Bronchial epithelial cell (primary cell): ENCODE results near the gene MKRN2. TPM values are rescaled to one million over a fixed set of nuclear protein-coding genes. Genes with fewer than 3 reads are reported as not detected.

ENCODE experiments used
- DNase-seq: peaks from one replicate; pipeline ENCODE4 v3.0.0-alpha.2; 2010; ENCODE audit warnings: low read depth
- FAIRE-seq: peaks from 2 replicates; lab custom pipeline; 2011; peaks lifted over from hg19 to GRCh38; lab: Jason Lieb, UNC
- H3K27me3 ChIP-seq: 2 replicates; pipeline ENCODE4 v1.5.1; 2011; ENCODE audit warnings: low read length; ENCODE audit not compliant: control insufficient read depth, insufficient read depth
- H3K36me3 ChIP-seq: 2 replicates; pipeline ENCODE4 v1.5.1; 2011; ENCODE audit warnings: low read length; ENCODE audit not compliant: control insufficient read depth, insufficient read depth
- H3K4me3 ChIP-seq: 2 replicates; pipeline ENCODE4 v1.5.1; 2011; ENCODE audit warnings: mild to moderate bottlenecking, low read depth, low read length, control low read depth
- total RNA-seq: library from RNA; depleted of rRNA; stranded (reverse); fragments of >200 nt; gene quantifications from 2 replicates; pipeline ENCODE4 v1.2.1, GENCODE V29; 2014
- TF ChIP-seq, protein P1 (sequence below): IDR thresholded peaks from 2 replicates; pipeline ENCODE4 v1.5.1; 2011; ENCODE audit warnings: mild to moderate bottlenecking, moderate library complexity, low read length, control low read depth, inconsistent platforms; ENCODE audit not compliant: insufficient read depth, severe bottlenecking

The MKRN2 gene
- total RNA-seq, 1 donor from 2014 or later: 22.9 TPM

DNA sequence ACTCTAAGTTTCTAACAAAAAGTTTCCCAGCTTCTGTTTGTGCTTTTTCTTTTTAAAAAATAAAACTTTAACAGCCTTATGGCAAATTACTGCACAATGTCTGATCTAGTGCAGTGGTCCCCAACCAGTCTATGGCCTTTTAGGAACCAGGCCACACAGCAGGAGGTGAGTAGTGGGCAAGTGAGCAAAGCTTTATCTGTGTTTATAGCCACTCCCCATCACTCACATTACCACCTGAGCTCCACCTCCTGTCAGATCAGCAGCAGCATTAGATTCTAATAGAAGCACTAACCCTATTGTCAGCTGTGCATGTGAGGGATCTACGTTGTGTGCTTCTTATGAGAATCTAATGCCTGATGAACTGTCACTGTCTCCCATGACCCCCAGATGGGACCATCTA, 5.6 kb downstream of the MKRN2 start:
- DNase-seq: no peak
- Histone ChIP-seq H3K36me3 (no peaks in the 10 kb centered on the region), H3K4me3 (no peak overlapping the region), H3K27me3 (no peaks in the 10 kb centered on the region)
- FAIRE-seq: no peak
- TF ChIP-seq, protein P1, sequence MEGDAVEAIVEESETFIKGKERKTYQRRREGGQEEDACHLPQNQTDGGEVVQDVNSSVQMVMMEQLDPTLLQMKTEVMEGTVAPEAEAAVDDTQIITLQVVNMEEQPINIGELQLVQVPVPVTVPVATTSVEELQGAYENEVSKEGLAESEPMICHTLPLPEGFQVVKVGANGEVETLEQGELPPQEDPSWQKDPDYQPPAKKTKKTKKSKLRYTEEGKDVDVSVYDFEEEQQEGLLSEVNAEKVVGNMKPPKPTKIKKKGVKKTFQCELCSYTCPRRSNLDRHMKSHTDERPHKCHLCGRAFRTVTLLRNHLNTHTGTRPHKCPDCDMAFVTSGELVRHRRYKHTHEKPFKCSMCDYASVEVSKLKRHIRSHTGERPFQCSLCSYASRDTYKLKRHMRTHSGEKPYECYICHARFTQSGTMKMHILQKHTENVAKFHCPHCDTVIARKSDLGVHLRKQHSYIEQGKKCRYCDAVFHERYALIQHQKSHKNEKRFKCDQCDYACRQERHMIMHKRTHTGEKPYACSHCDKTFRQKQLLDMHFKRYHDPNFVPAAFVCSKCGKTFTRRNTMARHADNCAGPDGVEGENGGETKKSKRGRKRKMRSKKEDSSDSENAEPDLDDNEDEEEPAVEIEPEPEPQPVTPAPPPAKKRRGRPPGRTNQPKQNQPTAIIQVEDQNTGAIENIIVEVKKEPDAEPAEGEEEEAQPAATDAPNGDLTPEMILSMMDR: no peak

DNA sequence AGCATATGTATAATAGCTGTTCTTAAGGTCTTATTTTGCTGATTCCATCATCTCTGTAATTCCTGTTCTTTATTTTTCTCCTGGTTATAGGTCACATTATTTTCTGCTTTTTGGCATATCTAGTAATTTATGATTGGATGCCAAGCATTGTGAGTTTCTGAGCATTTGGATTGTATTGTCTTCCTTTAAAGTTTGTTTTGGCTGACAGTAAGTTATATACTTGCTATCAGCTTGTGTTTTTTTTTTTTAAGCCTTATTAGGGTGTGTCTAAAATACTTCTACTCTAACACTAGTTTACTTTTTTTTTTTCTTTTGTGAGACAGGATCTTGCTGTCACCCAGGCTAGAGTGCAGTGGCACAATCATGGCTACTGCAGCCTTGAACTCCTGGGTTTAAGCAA, 10.1 kb downstream of the MKRN2 start:
- TF ChIP-seq, protein P1: no peak
- Histone ChIP-seq H3K4me3 (no peak overlapping the region), H3K36me3 (peaks cover 11% of the 10 kb centered on the region), H3K27me3 (no peaks in the 10 kb centered on the region)
- DNase-seq (no peak), FAIRE-seq (no peak)

DNA sequence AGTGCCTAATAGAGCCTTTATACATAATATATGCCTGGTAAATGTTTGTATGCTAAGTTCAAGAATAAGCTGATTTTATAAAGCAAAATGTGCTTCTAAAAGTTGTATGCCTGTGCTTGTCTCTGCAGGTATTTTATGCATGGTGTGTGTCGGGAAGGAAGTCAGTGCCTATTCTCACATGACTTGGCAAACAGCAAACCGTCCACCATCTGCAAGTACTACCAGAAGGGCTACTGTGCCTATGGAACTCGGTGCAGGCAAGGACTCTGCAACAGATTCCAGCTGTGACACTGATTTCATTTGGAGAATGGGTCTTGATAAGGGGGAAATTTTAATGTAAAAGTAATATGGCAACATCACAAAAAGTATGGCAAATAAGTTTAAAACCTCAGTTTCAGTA, 11.9 kb downstream of the MKRN2 start:
- Histone ChIP-seq H3K27me3 (no peaks in the 10 kb centered on the region), H3K4me3 (no peak overlapping the region), H3K36me3 (peaks cover 20% of the 10 kb centered on the region)
- TF ChIP-seq, protein P1: no peak
- DNase-seq (no peak), FAIRE-seq (no peak)

DNA sequence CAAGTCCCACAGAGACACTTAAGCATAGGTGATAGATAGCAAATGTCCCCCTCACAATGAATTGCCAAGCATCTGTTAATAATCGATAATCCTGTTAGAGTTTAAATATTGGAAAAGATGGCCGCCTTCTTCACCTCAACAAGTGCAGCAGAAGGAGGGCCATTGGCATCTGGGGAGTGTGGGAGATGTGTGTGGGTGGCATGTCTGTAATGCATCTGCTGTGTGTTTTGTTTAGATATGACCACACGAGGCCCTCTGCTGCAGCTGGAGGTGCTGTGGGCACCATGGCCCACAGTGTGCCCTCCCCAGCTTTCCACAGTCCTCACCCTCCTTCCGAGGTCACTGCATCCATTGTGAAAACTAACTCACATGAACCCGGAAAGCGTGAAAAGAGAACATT, 12.9 kb downstream of the MKRN2 start:
- DNase-seq: no peak
- TF ChIP-seq, protein P1: no peak

DNA sequence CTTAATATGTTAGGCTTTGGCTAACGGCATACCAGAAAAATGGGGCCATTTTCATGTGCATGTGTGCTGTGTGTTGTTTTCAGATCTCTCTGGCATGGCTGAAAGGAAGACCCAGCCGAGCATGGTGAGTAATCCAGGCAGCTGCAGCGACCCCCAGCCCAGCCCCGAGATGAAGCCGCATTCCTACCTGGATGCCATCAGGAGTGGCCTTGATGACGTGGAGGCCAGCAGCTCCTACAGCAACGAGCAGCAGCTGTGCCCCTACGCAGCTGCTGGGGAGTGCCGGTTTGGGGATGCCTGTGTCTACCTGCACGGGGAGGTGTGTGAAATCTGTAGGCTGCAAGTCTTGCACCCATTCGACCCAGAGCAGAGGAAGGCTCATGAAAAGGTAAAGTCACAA, 15.1 kb downstream of the MKRN2 start:
- no peaks in the 10 kb centered on the region for H3K27me3 ChIP-seq
- H3K36me3 ChIP-seq: peaks cover 24% of the 10 kb centered on the region
- no peak for FAIRE-seq
- H3K4me3 ChIP-seq: no peak overlapping the region
- DNase-seq: no peak
- TF ChIP-seq, protein P1: no peak

More for the DNA sequence above, 12.9 kb downstream of the MKRN2 start:
- H3K4me3 ChIP-seq: no peak overlapping the region
- no peak for FAIRE-seq
- no peaks in the 10 kb centered on the region for H3K27me3 ChIP-seq
- peaks cover 24% of the 10 kb centered on the region for H3K36me3 ChIP-seq

DNA sequence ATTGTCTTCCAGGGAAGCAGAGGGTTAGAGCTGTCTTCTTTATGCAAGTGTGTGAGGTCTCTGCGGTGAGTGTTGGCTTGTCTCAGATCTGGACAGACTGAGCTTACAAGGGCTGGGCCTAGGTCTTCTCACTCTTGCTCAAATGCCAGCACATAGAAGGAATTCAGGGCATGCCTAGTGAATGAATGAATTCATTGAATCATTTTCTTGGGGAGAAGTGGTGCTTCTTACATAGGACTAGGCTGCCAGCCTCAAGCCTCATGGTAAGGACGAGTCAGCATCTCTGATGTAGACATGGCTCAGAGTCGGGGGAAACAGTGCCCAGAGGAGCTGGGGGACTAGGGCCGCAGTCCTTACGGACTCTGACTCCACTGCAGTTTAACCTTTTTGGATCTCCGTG, 17.2 kb downstream of the MKRN2 start:
- no peak for FAIRE-seq
- TF ChIP-seq, protein P1: no peak
- DNase-seq: no peak
- Histone ChIP-seq H3K4me3 (no peak overlapping the region), H3K27me3 (no peaks in the 10 kb centered on the region), H3K36me3 (peaks cover 26% of the 10 kb centered on the region)
